Measurements from ENCODE around the gene CLEC2A. TPM values are rescaled to one million over a fixed set of nuclear protein-coding genes. Genes with fewer than 3 reads are reported as not detected.

CLEC2A gene
- total and polyA plus RNA-seq, 2 donors (not counting 3 experiments of a cell fraction or from before 2014, with no cell fraction given) = not detected

- FAIRE-seq = no peak
Observed at GRCh38 chr12:9870286-9870866, 61.8 kb downstream of the CLEC2A start.

More at GRCh38 chr12:9870286-9870866, 61.8 kb downstream of the CLEC2A start:
- ChIA-PET CTCF (interaction anchor here (2.0 kb wide), 1 partner anchor 127 kb away, joined by 6 read pairs; no protein-coding TSS in a partner anchor), POLR2A (interaction anchor here (0.6 kb wide), 1 partner anchor 26 kb away, joined by 3 read pairs; no protein-coding TSS in a partner anchor)
- intact Hi-C loops (cut with micrococcal nuclease) = no loop called here
- peak; percentile 44 for DNase-seq (ENCODE audit: low read depth, low spot score)
- Histone ChIP-seq H3K9me1 (replicated peaks; ENCODE audit: control insufficient read depth, extremely low read depth, insufficient read depth, low read length) (no peaks in the 10 kb centered on the region), H2AFZ (ENCODE audit: low read depth, low read length) (peak overlapping the region; percentile 94), H3K27me3 (ENCODE audit: control insufficient read depth in 2 of 2, insufficient read depth in 2 of 2, low read length in 2 of 2) (no peaks in the 10 kb centered on the region), H3K36me3 (ENCODE audit: control insufficient read depth in 2 of 2, extremely low read depth in 1 of 2, insufficient read depth in 2 of 2, low read length in 2 of 2) (no peaks in the 10 kb centered on the region), H3K9me3 (replicated peaks; ENCODE audit: control insufficient read depth, insufficient read depth, low read length) (no peaks in the 10 kb centered on the region), H3K4me3 (replicated peaks in 1 of 3; ENCODE audit: insufficient read depth in 1 of 3, low read depth in 1 of 3, low read length in 3 of 3) (peak overlapping the region in 2 of 3 experiments; percentile 73 to 93), H3K79me2 (ENCODE audit: control insufficient read depth, insufficient read depth, low read length) (peaks cover 21% of the 10 kb centered on the region), H3K9ac (replicated peaks; ENCODE audit: extremely low read depth, insufficient read depth, low read length) (peak overlapping the region; percentile 94), H4K20me1 (replicated peaks; ENCODE audit: control insufficient read depth, extremely low read depth, insufficient read depth, low read length) (no peaks in the 10 kb centered on the region), H3K27ac (ENCODE audit: insufficient read depth, low read depth, low read length) (peak overlapping the region; percentile 96), H3K4me2 (ENCODE audit: insufficient read depth, low read length) (peak overlapping the region; percentile 99), H3K4me1 (ENCODE audit: control insufficient read depth, extremely low read depth, insufficient read depth, low read length) (peaks cover 31% of the 10 kb centered on the region)
- dilution Hi-C loops (cut with MboI; ENCODE audit: extremely low pct_ligation_motif_present, low sequenced_read_pairs) = no loop called here
- TF ChIP-seq JUN (IDR thresholded peaks at IDR 0.05; ENCODE audit: borderline replicate concordance, insufficient read depth, insufficient read length, low read depth) (no peak), POLR2A (IDR thresholded peaks at IDR 0.05; ENCODE audit: low read depth, low read length) (no peak), GATA2 (IDR thresholded peaks at IDR 0.05; ENCODE audit: insufficient read depth, insufficient read length, low read depth, low read length) (no peak), MYC (IDR thresholded peaks at IDR 0.05; ENCODE audit: low read depth, low read length) (no peak), FOS (IDR thresholded peaks at IDR 0.05; ENCODE audit: borderline replicate concordance, insufficient read depth, low read length) (no peak), CTCF (IDR thresholded peaks at IDR 0.05; ENCODE audit: extremely low read depth in 1 of 2, insufficient read depth in 1 of 2, low read depth in 1 of 2, low read length in 2 of 2) (no peak), EZH2 (IDR thresholded peaks at IDR 0.05; ENCODE audit: borderline replicate concordance, low read depth, low read length, severe bottlenecking) (no peak), MAX (IDR thresholded peaks at IDR 0.05; ENCODE audit: insufficient read depth, insufficient read length) (no peak), POLR2AphosphoS5 (IDR thresholded peaks at IDR 0.05; ENCODE audit: insufficient read depth, low read depth, low read length) (no peak)
- no TSS peak for BruUV-seq (replicated peaks)
